HepG2 (cell line): Measurements from ENCODE around the gene TTC8. TPM values are rescaled to one million over a fixed set of nuclear protein-coding genes. Genes with fewer than 3 reads are reported as not detected.
A peak's percentile ranks its signal among the peaks of the same experiment; 100 is the strongest.

ENCODE experiments used
- BHLHE40 ChIP-seq: IDR thresholded peaks from 2 replicates; pipeline ENCODE4 v1.6.1; 2011; ENCODE audit warnings: low read length, improper control_type of control experiment
- CENPBD1 ChIP-seq: sonication (generic); formaldehyde crosslinking; IDR thresholded peaks from 2 replicates; pipeline ENCODE4 v1.8.0; 2022; ENCODE audit warnings: missing genetic modification reagents, low read depth, mild to moderate bottlenecking, borderline replicate concordance
- FOXC1 ChIP-seq: sonication (generic); formaldehyde crosslinking; IDR thresholded peaks from 2 replicates; pipeline ENCODE4 v1.8.0; 2022; ENCODE audit warnings: mild to moderate bottlenecking, missing genetic modification reagents, borderline replicate concordance
- HCFC1 ChIP-seq: fragments of 150-350 bp; IDR thresholded peaks from 2 replicates; pipeline ENCODE4 v1.6.1; 2014; ENCODE audit warnings: low read depth, low read length
- PRDM15 ChIP-seq: sonication (generic); formaldehyde crosslinking; IDR thresholded peaks from 2 replicates; pipeline ENCODE4 v1.4.0; 2020; ENCODE audit warnings: missing genetic modification reagents
- PRPF4 ChIP-seq: fragments of 200-400 bp; formaldehyde crosslinking; IDR thresholded peaks from 2 replicates; pipeline ENCODE4 v1.6.1; 2016; ENCODE audit warnings: low read length, low read depth; ENCODE audit not compliant: poor library complexity, severe bottlenecking
- RARG ChIP-seq: sonication (generic); formaldehyde crosslinking; IDR thresholded peaks from 2 replicates; pipeline ENCODE4 v1.4.0; 2020; ENCODE audit warnings: low read depth, mild to moderate bottlenecking, missing genetic modification reagents
- SMC3 ChIP-seq: IDR thresholded peaks from 2 replicates; pipeline ENCODE4 v1.6.1; 2011; ENCODE audit warnings: low read length, improper control_type of control experiment
- ZFX ChIP-seq: sonication (generic); formaldehyde crosslinking; IDR thresholded peaks from 2 replicates; pipeline ENCODE4 v1.4.0; 2020; ENCODE audit warnings: mild to moderate bottlenecking, low read depth, missing genetic modification reagents, moderate library complexity
- ZNF549 ChIP-seq: sonication (generic); formaldehyde crosslinking; IDR thresholded peaks from 2 replicates; pipeline ENCODE4 v1.5.0; 2020; ENCODE audit warnings: missing genetic modification reagents
- ZNF740 ChIP-seq: sonication (generic); formaldehyde crosslinking; IDR thresholded peaks from 2 replicates; pipeline ENCODE4 v1.4.0; 2020; ENCODE audit warnings: missing genetic modification reagents
- polyA plus RNA-seq, 8 experiments: library from polyadenylated mRNA; depleted of rRNA in 3 of 8; stranded (reverse) in 7 of 8; unstranded in 1 of 8; fragments of >200 nt; fragmentation: Illumina TruSeq in 4 of 8; extraction: Trizol in 4 of 8; gene quantifications; 2 replicates each; pipeline versions ENCODE4 v1.2.1 to v1.2.3, GENCODE V29; 2011 to 2016; ENCODE audit warnings: low read depth in 4 of 8, missing spikeins in 1 of 8, mixed read lengths in 1 of 8; ENCODE audit not compliant: insufficient read depth in 1 of 8
- total RNA-seq, 5 experiments: library from RNA; depleted of rRNA; stranded (reverse); fragments of >200 nt; fragmentation: Illumina TruSeq; extraction: Trizol; gene quantifications; 2 replicates each; pipeline ENCODE4 v1.2.3, GENCODE V29; 2016; ENCODE audit warnings: low read depth in 1 of 5
- TF ChIP-seq, protein P1 (sequence below): sonication (generic); formaldehyde crosslinking; IDR thresholded peaks from 2 replicates; pipeline ENCODE4 v1.4.0; 2020; ENCODE audit warnings: missing genetic modification reagents
- TF ChIP-seq, protein P2 (sequence below): sonication (generic); formaldehyde crosslinking; IDR thresholded peaks from 2 replicates; pipeline ENCODE4 v1.8.1; 2023; ENCODE audit warnings: mild to moderate bottlenecking, moderate library complexity, missing genetic modification reagents
- TF ChIP-seq, protein P3 (sequence below): sonication (generic); formaldehyde crosslinking; IDR thresholded peaks from 2 replicates; pipeline ENCODE4 v1.9.0; 2021; ENCODE audit warnings: missing genetic modification reagents, mild to moderate bottlenecking, borderline replicate concordance

Gene TTC8
- total and polyA plus RNA-seq, 2 of the 13 experiments (the other 11 are each of a cell fraction or from before 2014, with no cell fraction given) = 13.8 to 15.2 TPM

- TF ChIP-seq, protein P1, sequence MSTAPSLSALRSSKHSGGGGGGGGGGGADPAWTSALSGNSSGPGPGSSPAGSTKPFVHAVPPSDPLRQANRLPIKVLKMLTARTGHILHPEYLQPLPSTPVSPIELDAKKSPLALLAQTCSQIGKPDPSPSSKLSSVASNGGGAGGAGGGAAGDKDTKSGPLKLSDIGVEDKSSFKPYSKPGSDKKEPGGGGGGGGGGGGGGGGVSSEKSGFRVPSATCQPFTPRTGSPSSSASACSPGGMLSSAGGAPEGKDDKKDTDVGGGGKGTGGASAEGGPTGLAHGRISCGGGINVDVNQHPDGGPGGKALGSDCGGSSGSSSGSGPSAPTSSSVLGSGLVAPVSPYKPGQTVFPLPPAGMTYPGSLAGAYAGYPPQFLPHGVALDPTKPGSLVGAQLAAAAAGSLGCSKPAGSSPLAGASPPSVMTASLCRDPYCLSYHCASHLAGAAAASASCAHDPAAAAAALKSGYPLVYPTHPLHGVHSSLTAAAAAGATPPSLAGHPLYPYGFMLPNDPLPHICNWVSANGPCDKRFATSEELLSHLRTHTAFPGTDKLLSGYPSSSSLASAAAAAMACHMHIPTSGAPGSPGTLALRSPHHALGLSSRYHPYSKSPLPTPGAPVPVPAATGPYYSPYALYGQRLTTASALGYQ (CRISPR knock-in tag) = no peak
- TF ChIP-seq HCFC1 (peak; percentile 38; the same call in 1 of the 2 replicates), ZNF740 (no peak), SMC3 (no peak), ZNF549 (CRISPR knock-in tag) (no peak), PRDM15 (CRISPR knock-in tag) (peak; percentile 43; the same call in 1 of the 2 replicates), BHLHE40 (no peak), RARG (no peak), PRPF4 (no peak), FOXC1 (CRISPR knock-in tag) (peak; percentile 85; the same call in 1 of the 2 replicates), ZFX (CRISPR knock-in tag) (peak; percentile 99), CENPBD1 (CRISPR knock-in tag) (no peak)
- TF ChIP-seq, protein P2, sequence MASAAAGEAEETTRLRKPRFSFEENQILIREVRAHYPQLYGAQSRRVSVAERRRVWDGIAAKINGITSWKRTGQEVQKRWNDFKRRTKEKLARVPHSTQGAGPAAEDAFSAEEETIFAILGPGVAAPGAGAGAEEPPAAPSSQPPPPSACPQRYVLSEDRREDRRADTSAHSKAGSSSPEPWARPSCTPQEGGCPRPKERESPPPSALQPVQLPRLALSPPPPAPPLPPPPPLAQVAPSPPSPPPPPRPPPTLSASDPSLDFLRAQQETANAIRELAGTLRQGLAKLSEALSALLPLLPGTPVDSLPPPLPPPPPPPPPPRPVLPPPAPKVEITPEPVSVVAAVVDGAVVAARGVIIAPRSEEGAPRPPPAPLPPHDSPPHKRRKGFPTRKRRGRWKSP (CRISPR knock-in tag) = peak; percentile 84
- TF ChIP-seq, protein P3, sequence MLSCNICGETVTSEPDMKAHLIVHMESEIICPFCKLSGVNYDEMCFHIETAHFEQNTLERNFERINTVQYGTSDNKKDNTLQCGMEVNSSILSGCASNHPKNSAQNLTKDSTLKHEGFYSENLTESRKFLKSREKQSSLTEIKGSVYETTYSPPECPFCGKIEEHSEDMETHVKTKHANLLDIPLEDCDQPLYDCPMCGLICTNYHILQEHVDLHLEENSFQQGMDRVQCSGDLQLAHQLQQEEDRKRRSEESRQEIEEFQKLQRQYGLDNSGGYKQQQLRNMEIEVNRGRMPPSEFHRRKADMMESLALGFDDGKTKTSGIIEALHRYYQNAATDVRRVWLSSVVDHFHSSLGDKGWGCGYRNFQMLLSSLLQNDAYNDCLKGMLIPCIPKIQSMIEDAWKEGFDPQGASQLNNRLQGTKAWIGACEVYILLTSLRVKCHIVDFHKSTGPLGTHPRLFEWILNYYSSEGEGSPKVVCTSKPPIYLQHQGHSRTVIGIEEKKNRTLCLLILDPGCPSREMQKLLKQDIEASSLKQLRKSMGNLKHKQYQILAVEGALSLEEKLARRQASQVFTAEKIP (CRISPR knock-in tag) = no peak
Measured at GRCh38 chr14:88824314-88825077, at the start of gene TTC8 (continued).
